SIG-M5 (cell line): Measurements from ENCODE around the gene TMX4.
"Not testable (repeated sequence)": the region's sequence is repeated elsewhere in the genome, so short reads cannot be mapped to it uniquely, and the experiment has no call there.

Experiments
- DNase-seq: peaks from one replicate; lab custom pipeline; 2025; lab: John Stamatoyannopoulos, UW

Gene TMX4

GRCh38 chr20:8019246-8019997, at the start of gene TMX4:
TSS of gene TMX4 (minus strand) at chr20:8019761. CDS start at chr20:8019613, 148 bp downstream.
- peak; percentile 87 for DNase-seq

GRCh38 chr20:8067082-8067481, 47.5 kb upstream of the TMX4 start:
- DNase-seq: no peak

GRCh38 chr20:8066662-8067061, 47.1 kb upstream of the TMX4 start:
- DNase-seq: no peak

- no peak for DNase-seq
These were observed 46.1 kb upstream of the TMX4 start for GRCh38 chr20:8065691-8066090.

- no peak for DNase-seq
These were observed 43.2 kb upstream of the TMX4 start for GRCh38 chr20:8062756-8063155.

GRCh38 chr20:8061861-8062518, 42.4 kb upstream of the TMX4 start:
- no peak for DNase-seq

- DNase-seq: no peak
These were observed 41.4 kb upstream of the TMX4 start for GRCh38 chr20:8060977-8061376.

- no peak for DNase-seq
These were observed 38.3 kb upstream of the TMX4 start for GRCh38 chr20:8057871-8058270.

- DNase-seq: no peak
These were observed 35.5 kb upstream of the TMX4 start for GRCh38 chr20:8055096-8055495.

- DNase-seq: no peak
These were observed 30.7 kb upstream of the TMX4 start for GRCh38 chr20:8050157-8050837.

- DNase-seq: no peak
These were observed 29.7 kb upstream of the TMX4 start for GRCh38 chr20:8049310-8049709.

GRCh38 chr20:8045946-8046345, 26.4 kb upstream of the TMX4 start:
- DNase-seq: no peak

- no peak for DNase-seq
These were observed 24.2 kb upstream of the TMX4 start for GRCh38 chr20:8043687-8044282.

- no peak for DNase-seq
These were observed 19.5 kb upstream of the TMX4 start for GRCh38 chr20:8039042-8039441.

- no peak for DNase-seq
These were observed 17.2 kb upstream of the TMX4 start for GRCh38 chr20:8036771-8037170.

GRCh38 chr20:8033151-8033841, 13.7 kb upstream of the TMX4 start:
- no peak for DNase-seq

GRCh38 chr20:8032499-8032898, 12.9 kb upstream of the TMX4 start:
- DNase-seq: no peak

GRCh38 chr20:8031539-8031938, 12.0 kb upstream of the TMX4 start:
- not testable (repeated sequence) for DNase-seq

GRCh38 chr20:8021541-8022269, 2.1 kb upstream of the TMX4 start:
- DNase-seq: no peak

GRCh38 chr20:8020314-8021079, 936 bp upstream of the TMX4 start:
- DNase-seq: peak; percentile 62

- no peak for DNase-seq
These were observed 362 bp upstream of the TMX4 start for GRCh38 chr20:8019998-8020247.
